Osteoblast (primary cell): ENCODE results near the gene GPR6. TPM values are rescaled to one million over a fixed set of nuclear protein-coding genes. Genes with fewer than 3 reads are reported as not detected.

Experiments used
- DNase-seq: peaks from one replicate; pipeline ENCODE4 v3.0.0; 2011; ENCODE audit warnings: low spot score, mixed read lengths; ENCODE audit not compliant: insufficient read length; ENCODE audit errors: missing footprints
- H2AFZ ChIP-seq: 2 replicates; pipeline ENCODE4 v1.6.0; 2011; ENCODE audit warnings: mild to moderate bottlenecking, low read length
- H3K27ac ChIP-seq: 2 replicates; pipeline ENCODE4 v1.5.1; 2011; ENCODE audit warnings: mild to moderate bottlenecking, low read depth, low read length, moderate library complexity
- H3K27me3 ChIP-seq: 2 replicates; pipeline ENCODE4 v1.6.0; 2012; ENCODE audit warnings: mild to moderate bottlenecking, control low read depth, inconsistent platforms, low read length, moderate library complexity; ENCODE audit not compliant: insufficient read depth
- H3K36me3 ChIP-seq: 2 replicates; pipeline ENCODE4 v1.5.1; 2011; ENCODE audit warnings: mild to moderate bottlenecking, low read length, control low read depth, moderate library complexity; ENCODE audit not compliant: insufficient read depth
- H3K4me1 ChIP-seq: 2 replicates; pipeline ENCODE4 v1.5.1; 2011; ENCODE audit warnings: mild to moderate bottlenecking, low read length, control low read depth, moderate library complexity; ENCODE audit not compliant: insufficient read depth
- H3K4me2 ChIP-seq: 2 replicates; pipeline ENCODE4 v1.6.0; 2011; ENCODE audit warnings: mild to moderate bottlenecking, low read length; ENCODE audit not compliant: insufficient read depth
- H3K4me3 ChIP-seq: fragments of 200-600 bp; sonication (generic); 3 replicates; pipeline ENCODE4 v1.5.1; 2012; ENCODE audit warnings: mild to moderate bottlenecking, low read length, inconsistent platforms; ENCODE audit not compliant: insufficient read depth
- H3K79me2 ChIP-seq: 2 replicates; pipeline ENCODE4 v1.6.0; 2012; ENCODE audit warnings: mild to moderate bottlenecking, low read length, control low read depth, inconsistent platforms; ENCODE audit not compliant: insufficient read depth
- H3K9me3 ChIP-seq: 2 replicates; pipeline ENCODE4 v1.5.1; 2011; ENCODE audit warnings: low read depth, low read length, control low read depth
- H4K20me1 ChIP-seq: 2 replicates; pipeline ENCODE4 v1.6.0; 2012; ENCODE audit warnings: mild to moderate bottlenecking, low read length, control low read depth; ENCODE audit not compliant: insufficient read depth
- total RNA-seq: library from RNA; depleted of rRNA; stranded (reverse); fragments of >200 nt; gene quantifications from 2 replicates; pipeline ENCODE4 v1.2.3, GENCODE V29; 2012
- TF ChIP-seq, protein P1 (sequence below): IDR thresholded peaks from 2 replicates; pipeline ENCODE4 v1.5.1; 2011; ENCODE audit warnings: mild to moderate bottlenecking, low read depth, low read length, moderate library complexity; ENCODE audit errors: extremely low read depth

GPR6 gene
- total RNA-seq, 1 donor: not detected

DNA sequence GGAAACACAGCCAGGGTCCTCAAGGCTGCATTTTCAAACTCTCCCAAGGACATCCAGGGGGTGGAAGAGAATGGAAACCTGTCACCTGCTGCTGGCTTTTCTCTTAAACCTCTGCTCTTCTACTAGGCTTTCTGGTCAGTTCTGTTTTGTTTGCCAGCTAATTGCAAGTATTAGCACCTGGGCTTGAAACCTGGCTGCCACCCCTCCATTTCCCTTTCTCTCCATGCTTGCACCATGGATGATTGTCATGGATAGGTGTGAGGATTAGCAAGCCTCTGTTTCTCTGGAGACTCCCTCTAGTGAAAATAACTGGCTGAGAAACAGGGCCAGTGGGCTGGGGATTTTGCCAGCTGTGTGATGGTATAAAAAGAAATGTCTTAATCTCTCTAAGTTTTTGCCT lies 33.0 kb upstream of the GPR6 start:
- Histone ChIP-seq H3K79me2 (no peaks in the 10 kb centered on the region), H3K4me3 (no peak overlapping the region), H3K4me2 (no peak overlapping the region), H3K9me3 (no peaks in the 10 kb centered on the region), H2AFZ (no peak overlapping the region), H3K27me3 (peaks cover 3% of the 10 kb centered on the region), H3K4me1 (no peaks in the 10 kb centered on the region), H3K27ac (no peak overlapping the region), H3K36me3 (no peaks in the 10 kb centered on the region), H4K20me1 (no peaks in the 10 kb centered on the region)
- TF ChIP-seq, protein P1, sequence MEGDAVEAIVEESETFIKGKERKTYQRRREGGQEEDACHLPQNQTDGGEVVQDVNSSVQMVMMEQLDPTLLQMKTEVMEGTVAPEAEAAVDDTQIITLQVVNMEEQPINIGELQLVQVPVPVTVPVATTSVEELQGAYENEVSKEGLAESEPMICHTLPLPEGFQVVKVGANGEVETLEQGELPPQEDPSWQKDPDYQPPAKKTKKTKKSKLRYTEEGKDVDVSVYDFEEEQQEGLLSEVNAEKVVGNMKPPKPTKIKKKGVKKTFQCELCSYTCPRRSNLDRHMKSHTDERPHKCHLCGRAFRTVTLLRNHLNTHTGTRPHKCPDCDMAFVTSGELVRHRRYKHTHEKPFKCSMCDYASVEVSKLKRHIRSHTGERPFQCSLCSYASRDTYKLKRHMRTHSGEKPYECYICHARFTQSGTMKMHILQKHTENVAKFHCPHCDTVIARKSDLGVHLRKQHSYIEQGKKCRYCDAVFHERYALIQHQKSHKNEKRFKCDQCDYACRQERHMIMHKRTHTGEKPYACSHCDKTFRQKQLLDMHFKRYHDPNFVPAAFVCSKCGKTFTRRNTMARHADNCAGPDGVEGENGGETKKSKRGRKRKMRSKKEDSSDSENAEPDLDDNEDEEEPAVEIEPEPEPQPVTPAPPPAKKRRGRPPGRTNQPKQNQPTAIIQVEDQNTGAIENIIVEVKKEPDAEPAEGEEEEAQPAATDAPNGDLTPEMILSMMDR: no peak
- DNase-seq: no peak

DNA sequence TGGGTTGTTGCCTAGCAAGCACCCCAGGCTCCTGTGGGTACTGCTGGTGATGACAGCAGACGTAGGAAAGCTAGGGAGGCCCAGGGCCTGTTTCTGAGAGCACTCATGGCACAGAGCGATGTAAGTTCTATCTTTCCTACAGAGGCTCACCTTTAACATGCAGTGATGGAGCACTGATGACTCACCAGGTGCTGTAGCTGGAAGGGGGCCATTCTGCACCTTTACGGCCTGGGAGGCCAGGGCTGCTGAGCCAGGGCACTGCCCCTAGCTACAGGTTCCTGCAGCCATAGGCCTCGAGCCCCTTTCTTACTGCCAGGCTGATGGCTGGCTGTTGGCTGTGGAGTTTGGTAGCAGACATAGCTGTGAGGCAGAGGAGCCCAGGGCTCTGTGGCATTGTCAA lies 31.1 kb upstream of the GPR6 start:
- H3K27me3 ChIP-seq: peaks cover 6% of the 10 kb centered on the region
- H3K4me3 ChIP-seq: no peak overlapping the region
- no peak overlapping the region for H3K27ac ChIP-seq
- no peak for DNase-seq
- H3K9me3 ChIP-seq: no peaks in the 10 kb centered on the region
- no peak overlapping the region for H3K4me2 ChIP-seq
- TF ChIP-seq, protein P1: no peak
- no peaks in the 10 kb centered on the region for H3K79me2 ChIP-seq
- no peak overlapping the region for H2AFZ ChIP-seq
- no peaks in the 10 kb centered on the region for H4K20me1 ChIP-seq
- H3K36me3 ChIP-seq: no peaks in the 10 kb centered on the region
- no peaks in the 10 kb centered on the region for H3K4me1 ChIP-seq

DNA sequence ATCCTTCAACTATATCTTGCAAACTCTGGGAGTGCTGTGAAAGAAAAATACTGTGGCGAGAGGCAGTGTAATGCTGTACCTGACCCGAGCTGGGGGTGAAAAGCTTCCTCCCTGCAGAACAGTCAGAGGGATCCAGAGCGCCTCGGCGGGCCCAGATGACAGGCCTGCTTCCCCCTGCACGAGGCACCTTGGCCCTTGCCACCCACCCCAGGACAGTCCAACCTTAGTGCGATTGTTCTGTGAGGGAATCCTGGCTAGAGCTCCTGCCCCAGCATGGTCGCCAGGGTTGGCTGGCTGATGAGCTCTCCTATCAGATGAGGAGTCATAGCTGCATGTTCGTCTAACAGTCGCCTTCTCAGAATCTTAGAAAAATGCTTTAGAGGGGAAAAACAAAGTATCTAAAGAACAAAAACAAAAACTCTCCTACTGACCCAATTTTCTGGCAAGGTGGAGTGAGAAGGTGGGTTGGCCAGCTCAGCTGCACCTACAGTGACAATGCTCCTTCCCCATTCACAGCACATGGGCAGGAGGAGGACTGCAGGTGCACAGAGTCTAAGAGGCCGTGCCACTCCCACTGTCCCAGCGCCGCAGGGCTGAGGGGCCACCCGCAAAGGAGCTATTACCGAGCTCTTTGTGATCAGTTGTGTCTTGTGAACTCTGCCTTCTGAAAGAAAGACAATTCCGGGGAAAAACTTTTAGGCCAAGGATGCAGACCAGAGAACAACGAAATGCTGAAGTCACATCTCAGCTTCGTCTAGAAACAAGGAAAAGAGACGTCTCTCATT lies 28.6 kb upstream of the GPR6 start:
- Histone ChIP-seq H2AFZ (no peak overlapping the region), H3K27ac (no peak overlapping the region), H3K79me2 (no peaks in the 10 kb centered on the region), H3K9me3 (no peaks in the 10 kb centered on the region), H3K4me2 (no peak overlapping the region), H3K36me3 (no peaks in the 10 kb centered on the region), H3K27me3 (peaks cover 3% of the 10 kb centered on the region), H4K20me1 (no peaks in the 10 kb centered on the region), H3K4me3 (no peak overlapping the region), H3K4me1 (no peaks in the 10 kb centered on the region)
- TF ChIP-seq, protein P1: no peak
- no peak for DNase-seq

DNA sequence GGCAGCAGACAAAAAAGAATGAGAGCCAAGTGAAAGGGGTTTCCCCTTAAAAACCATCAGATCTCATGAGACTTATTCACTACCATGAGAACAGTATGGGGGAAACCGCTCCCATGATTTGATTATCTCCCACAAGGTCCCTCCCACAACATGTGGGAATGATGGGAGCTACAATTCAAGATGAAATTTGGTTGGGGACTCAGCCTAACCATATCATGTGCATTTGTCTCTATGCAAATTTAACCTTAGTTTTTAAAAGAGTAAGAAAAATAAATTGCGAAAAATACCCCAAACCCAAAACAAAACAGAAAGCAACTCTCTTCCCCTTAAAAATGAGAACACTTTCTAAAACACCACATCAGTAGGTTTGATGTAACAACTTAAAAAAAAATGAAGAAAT lies 22.6 kb upstream of the GPR6 start:
- no peak for DNase-seq
- no peak overlapping the region for H3K4me2 ChIP-seq
- H3K27me3 ChIP-seq: peaks cover 3% of the 10 kb centered on the region
- H3K4me1 ChIP-seq: no peaks in the 10 kb centered on the region
- TF ChIP-seq, protein P1: no peak
- H3K36me3 ChIP-seq: no peaks in the 10 kb centered on the region
- no peaks in the 10 kb centered on the region for H4K20me1 ChIP-seq
- H2AFZ ChIP-seq: no peak overlapping the region
- H3K79me2 ChIP-seq: no peaks in the 10 kb centered on the region
- H3K4me3 ChIP-seq: no peak overlapping the region
- H3K9me3 ChIP-seq: no peaks in the 10 kb centered on the region
- H3K27ac ChIP-seq: no peak overlapping the region
